Measurements from ENCODE around the gene TTC21A.
A peak's percentile ranks its signal among the peaks of the same experiment; 100 is the strongest.

Gene TTC21A

DNA sequence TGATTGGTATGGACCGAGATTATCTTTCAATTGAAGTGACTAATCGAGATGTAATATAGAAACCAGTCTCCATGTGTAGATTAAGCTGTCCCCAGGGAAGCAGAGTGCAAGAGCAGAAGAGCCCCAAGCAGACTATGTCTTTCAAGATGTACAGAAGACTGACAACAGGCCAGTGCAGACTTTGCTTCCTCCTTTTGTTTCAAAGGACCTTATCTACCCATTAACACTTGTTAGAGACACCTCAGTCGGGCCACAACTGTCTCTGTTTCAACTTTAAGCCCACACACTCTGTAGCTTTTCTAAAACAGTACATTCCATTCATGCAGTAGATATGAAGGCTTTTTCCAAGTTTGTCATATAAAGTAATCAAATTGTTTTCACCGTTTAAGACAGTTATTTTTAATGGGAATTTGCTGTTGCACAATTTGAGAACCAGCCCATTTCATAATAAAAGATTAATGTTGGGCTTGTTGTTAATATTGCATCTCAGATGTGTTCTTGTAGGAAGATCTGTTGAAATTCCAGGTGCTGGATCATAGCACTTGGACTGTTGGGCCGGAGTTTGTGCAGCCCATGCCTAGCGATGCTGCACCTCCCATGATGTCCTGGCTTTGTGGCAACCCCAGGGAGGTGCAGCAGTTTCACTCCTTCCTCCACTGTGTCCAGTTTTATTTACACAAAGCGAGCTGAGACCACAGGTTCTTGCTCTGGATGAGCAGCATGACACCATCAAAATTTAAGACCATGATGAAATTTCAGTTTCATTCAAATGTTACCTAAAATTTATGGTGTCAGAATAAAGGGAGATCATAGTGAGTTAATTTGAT, 12.4 kb upstream of the TTC21A start:
- no peak overlapping the region for H4K5ac ChIP-seq (ENCODE audit: low read length)
- WGBS (ENCODE audit: extremely low coverage, insufficient coverage, low lambda C conversion rate) = no CpG with 5 or more reads among the region's 7 CpGs
- H3K56ac ChIP-seq (ENCODE audit: low read length) = no peak overlapping the region
- H3K18ac ChIP-seq (ENCODE audit: low read length) = no peak overlapping the region
- no peak for DNase-seq
- no peaks in the 10 kb centered on the region for H3K4me1 ChIP-seq (ENCODE audit: control insufficient read depth, low read depth, low read length)
- no peak overlapping the region for H2BK120ac ChIP-seq (ENCODE audit: low read depth, low read length)
- H3K27me3 ChIP-seq (ENCODE audit: insufficient read depth, low read length, poor library complexity) = no peaks in the 10 kb centered on the region
- H3K27ac ChIP-seq (ENCODE audit: low read depth, low read length) = no peak overlapping the region
- no peak overlapping the region for H2AK5ac ChIP-seq (ENCODE audit: low read length)
- H2BK15ac ChIP-seq (replicated peaks; ENCODE audit: low read depth) = no peak overlapping the region
- H3K79me1 ChIP-seq (ENCODE audit: low read length) = no peaks in the 10 kb centered on the region
- no peak overlapping the region for H3K9ac ChIP-seq (ENCODE audit: low read length)
- H3K4ac ChIP-seq (ENCODE audit: low read depth, low read length) = no peak overlapping the region
- H3K36me3 ChIP-seq (ENCODE audit: control insufficient read depth, insufficient read depth, low read length) = peaks cover 6% of the 10 kb centered on the region
- no peak overlapping the region for H2BK5ac ChIP-seq (ENCODE audit: low read length)
- H3K4me2 ChIP-seq (ENCODE audit: low read length) = no peak overlapping the region
- H3K4me3 ChIP-seq (ENCODE audit: low read length) = no peak overlapping the region
- no peak overlapping the region for H4K8ac ChIP-seq (ENCODE audit: low read depth, low read length)
- no peaks in the 10 kb centered on the region for H3K79me2 ChIP-seq (ENCODE audit: control insufficient read depth, insufficient read depth, low read length)
- no peak overlapping the region for H3K23ac ChIP-seq (ENCODE audit: low read length)

DNA sequence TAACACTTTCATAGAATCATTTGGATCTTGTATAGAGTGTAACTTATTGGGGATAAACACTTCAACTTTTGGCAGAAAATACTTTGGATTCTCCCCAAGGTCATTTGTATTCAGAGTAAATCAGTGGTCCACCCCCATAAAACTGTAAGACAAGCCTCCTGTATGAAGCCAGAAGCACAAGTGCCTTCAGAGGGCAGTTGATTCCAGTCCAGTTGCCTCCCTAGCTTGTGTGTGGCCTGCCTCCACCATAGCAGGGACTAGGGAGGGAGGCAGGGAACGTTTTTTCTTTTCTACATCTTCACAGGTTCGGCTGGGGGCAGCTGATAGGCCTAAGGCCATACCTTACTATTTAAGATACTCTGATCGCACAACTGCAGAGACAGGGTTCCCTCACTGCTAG, 11.7 kb upstream of the TTC21A start:
- H3K56ac ChIP-seq (ENCODE audit: low read length) = no peak overlapping the region
- no peak overlapping the region for H3K23ac ChIP-seq (ENCODE audit: low read length)
- H4K8ac ChIP-seq (ENCODE audit: low read depth, low read length) = no peak overlapping the region
- WGBS (ENCODE audit: extremely low coverage, insufficient coverage, low lambda C conversion rate) = no CpG with 5 or more reads among the region's 3 CpGs
- no peaks in the 10 kb centered on the region for H3K79me2 ChIP-seq (ENCODE audit: control insufficient read depth, insufficient read depth, low read length)
- H2BK15ac ChIP-seq (replicated peaks; ENCODE audit: low read depth) = no peak overlapping the region
- no peaks in the 10 kb centered on the region for H3K4me1 ChIP-seq (ENCODE audit: control insufficient read depth, low read depth, low read length)
- H3K36me3 ChIP-seq (ENCODE audit: control insufficient read depth, insufficient read depth, low read length) = peaks cover 6% of the 10 kb centered on the region
- no peak overlapping the region for H2BK120ac ChIP-seq (ENCODE audit: low read depth, low read length)
- H3K18ac ChIP-seq (ENCODE audit: low read length) = no peak overlapping the region
- H3K4ac ChIP-seq (ENCODE audit: low read depth, low read length) = no peak overlapping the region
- no peak overlapping the region for H4K5ac ChIP-seq (ENCODE audit: low read length)
- H2BK5ac ChIP-seq (ENCODE audit: low read length) = no peak overlapping the region
- no peak overlapping the region for H3K4me2 ChIP-seq (ENCODE audit: low read length)
- H2AK5ac ChIP-seq (ENCODE audit: low read length) = no peak overlapping the region
- H3K79me1 ChIP-seq (ENCODE audit: low read length) = no peaks in the 10 kb centered on the region
- no peak overlapping the region for H3K9ac ChIP-seq (ENCODE audit: low read length)
- DNase-seq = no peak
- no peaks in the 10 kb centered on the region for H3K27me3 ChIP-seq (ENCODE audit: insufficient read depth, low read length, poor library complexity)
- H3K27ac ChIP-seq (ENCODE audit: low read depth, low read length) = no peak overlapping the region
- H3K4me3 ChIP-seq (ENCODE audit: low read length) = no peak overlapping the region

DNA sequence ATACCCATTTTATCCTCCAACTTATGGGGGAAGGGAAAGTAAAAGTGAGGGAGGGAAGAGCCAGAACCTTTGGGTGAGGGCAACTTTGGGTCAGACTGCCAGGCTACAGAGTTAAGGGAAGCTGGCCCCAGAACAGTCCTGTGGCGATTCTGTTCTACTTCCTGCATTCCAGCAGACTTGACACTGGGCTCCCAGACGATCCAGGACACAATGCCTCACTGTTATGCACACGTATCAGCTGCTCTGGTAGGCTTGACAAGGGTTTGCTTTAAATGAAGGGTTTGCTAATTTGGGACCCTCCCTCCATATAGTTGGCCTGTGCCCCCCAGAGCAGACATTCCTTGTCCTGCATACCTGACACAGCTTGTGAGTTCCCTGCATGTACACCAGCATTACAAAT, 10.7 kb upstream of the TTC21A start:
- no peak overlapping the region for H3K18ac ChIP-seq (ENCODE audit: low read length)
- H2BK15ac ChIP-seq (replicated peaks; ENCODE audit: low read depth) = no peak overlapping the region
- no peak overlapping the region for H3K4ac ChIP-seq (ENCODE audit: low read depth, low read length)
- H2BK120ac ChIP-seq (ENCODE audit: low read depth, low read length) = no peak overlapping the region
- no peaks in the 10 kb centered on the region for H3K79me2 ChIP-seq (ENCODE audit: control insufficient read depth, insufficient read depth, low read length)
- H3K79me1 ChIP-seq (ENCODE audit: low read length) = no peaks in the 10 kb centered on the region
- no peaks in the 10 kb centered on the region for H3K27me3 ChIP-seq (ENCODE audit: insufficient read depth, low read length, poor library complexity)
- H3K27ac ChIP-seq (ENCODE audit: low read depth, low read length) = no peak overlapping the region
- no peak overlapping the region for H3K23ac ChIP-seq (ENCODE audit: low read length)
- peak; percentile 7 for DNase-seq
- no CpG with 5 or more reads among the region's 3 CpGs for WGBS (ENCODE audit: extremely low coverage, insufficient coverage, low lambda C conversion rate)
- H2BK5ac ChIP-seq (ENCODE audit: low read length) = no peak overlapping the region
- H3K4me1 ChIP-seq (ENCODE audit: control insufficient read depth, low read depth, low read length) = no peaks in the 10 kb centered on the region
- H3K4me2 ChIP-seq (ENCODE audit: low read length) = no peak overlapping the region
- no peak overlapping the region for H3K9ac ChIP-seq (ENCODE audit: low read length)
- no peak overlapping the region for H4K5ac ChIP-seq (ENCODE audit: low read length)
- H3K36me3 ChIP-seq (ENCODE audit: control insufficient read depth, insufficient read depth, low read length) = peaks cover 6% of the 10 kb centered on the region
- no peak overlapping the region for H2AK5ac ChIP-seq (ENCODE audit: low read length)
- H3K4me3 ChIP-seq (ENCODE audit: low read length) = no peak overlapping the region
- no peak overlapping the region for H4K8ac ChIP-seq (ENCODE audit: low read depth, low read length)
- H3K56ac ChIP-seq (ENCODE audit: low read length) = no peak overlapping the region

DNA sequence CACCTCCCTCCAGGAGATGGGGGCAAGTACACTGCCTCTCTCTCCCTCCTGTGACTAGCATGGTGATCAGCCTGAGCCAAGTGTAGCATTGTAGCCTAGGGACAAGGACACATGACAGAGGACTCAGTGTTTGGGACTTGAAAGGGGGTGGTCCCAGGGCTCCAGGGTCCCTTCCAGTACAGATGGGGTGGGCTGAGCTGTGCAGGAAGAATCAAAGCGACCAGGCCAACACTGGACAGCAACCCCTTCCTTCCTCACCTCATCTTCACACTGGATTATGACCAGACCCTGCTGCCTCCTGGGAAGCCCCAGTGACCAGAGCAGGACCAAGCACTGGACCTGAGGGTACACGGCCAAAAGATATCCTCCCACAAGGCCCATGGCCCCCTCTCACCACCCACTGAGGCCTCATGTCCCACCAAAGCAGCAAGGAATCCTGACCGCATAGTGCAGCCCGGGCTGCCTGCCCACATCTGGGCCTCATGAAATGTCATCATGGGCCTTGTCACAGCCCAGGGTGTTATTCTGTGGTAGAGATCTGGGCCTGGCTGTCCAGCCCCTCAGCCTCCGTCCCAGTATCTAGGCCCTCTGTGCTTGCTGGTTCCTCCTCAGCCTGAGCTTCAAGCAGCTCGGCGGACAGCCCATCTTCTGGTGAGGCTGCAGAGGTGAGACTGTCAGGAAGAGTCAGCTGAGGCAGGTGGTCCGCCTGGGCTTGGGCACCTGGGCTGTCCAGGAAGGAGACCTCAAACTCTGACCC, 9.6 kb upstream of the TTC21A start:
- H3K79me1 ChIP-seq (ENCODE audit: low read length) = no peaks in the 10 kb centered on the region

DNA sequence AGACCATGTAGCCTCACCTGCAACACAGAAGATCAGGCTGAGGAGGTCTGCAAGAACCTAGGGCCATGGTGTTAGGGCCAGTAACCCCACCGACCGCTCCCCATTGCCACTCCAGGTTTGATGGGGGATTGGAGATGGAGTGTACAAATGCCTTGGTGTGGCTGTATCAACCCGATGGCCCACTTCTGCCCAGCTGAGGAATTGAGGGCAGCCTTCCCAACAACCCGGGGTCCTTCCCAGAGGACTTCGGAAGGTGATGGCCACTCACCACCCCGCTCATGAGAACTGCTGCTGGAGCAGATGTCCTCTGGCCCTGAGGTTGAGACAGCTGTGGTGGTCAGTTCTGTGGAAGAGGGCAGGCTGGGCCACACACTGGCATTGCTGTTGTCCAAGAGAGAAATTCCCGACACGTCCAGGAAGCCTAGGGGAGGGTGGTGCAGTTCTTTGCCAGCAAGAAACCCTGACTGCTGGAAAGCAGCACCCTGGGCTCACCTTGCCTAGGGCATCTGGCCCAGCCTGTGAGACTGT, 8.9 kb upstream of the TTC21A start:
- H3K4ac ChIP-seq (ENCODE audit: low read depth, low read length) = no peak overlapping the region
- H3K27ac ChIP-seq (ENCODE audit: low read depth, low read length) = no peak overlapping the region
- peaks cover 6% of the 10 kb centered on the region for H3K36me3 ChIP-seq (ENCODE audit: control insufficient read depth, insufficient read depth, low read length)
- H4K8ac ChIP-seq (ENCODE audit: low read depth, low read length) = no peak overlapping the region
- H4K5ac ChIP-seq (ENCODE audit: low read length) = no peak overlapping the region
- no peak overlapping the region for H2BK15ac ChIP-seq (replicated peaks; ENCODE audit: low read depth)
- H2AK5ac ChIP-seq (ENCODE audit: low read length) = no peak overlapping the region
- no peak overlapping the region for H2BK5ac ChIP-seq (ENCODE audit: low read length)
- no peaks in the 10 kb centered on the region for H3K4me1 ChIP-seq (ENCODE audit: control insufficient read depth, low read depth, low read length)
- no peak overlapping the region for H3K4me3 ChIP-seq (ENCODE audit: low read length)
- H3K27me3 ChIP-seq (ENCODE audit: insufficient read depth, low read length, poor library complexity) = no peaks in the 10 kb centered on the region
- H3K18ac ChIP-seq (ENCODE audit: low read length) = no peak overlapping the region
- whole genome bisulfite sequencing (ENCODE audit: extremely low coverage, insufficient coverage, low lambda C conversion rate) = no CpG with 5 or more reads among the region's 8 CpGs
- H3K9ac ChIP-seq (ENCODE audit: low read length) = no peak overlapping the region
- H3K56ac ChIP-seq (ENCODE audit: low read length) = no peak overlapping the region
- H2BK120ac ChIP-seq (ENCODE audit: low read depth, low read length) = no peak overlapping the region
- DNase-seq = no peak
- no peak overlapping the region for H3K4me2 ChIP-seq (ENCODE audit: low read length)
- no peaks in the 10 kb centered on the region for H3K79me1 ChIP-seq (ENCODE audit: low read length)
- no peaks in the 10 kb centered on the region for H3K79me2 ChIP-seq (ENCODE audit: control insufficient read depth, insufficient read depth, low read length)
- no peak overlapping the region for H3K23ac ChIP-seq (ENCODE audit: low read length)

More for the DNA sequence above, 9.6 kb upstream of the TTC21A start:
- Histone ChIP-seq H3K4me1 (ENCODE audit: control insufficient read depth, low read depth, low read length) (no peaks in the 10 kb centered on the region), H3K79me2 (ENCODE audit: control insufficient read depth, insufficient read depth, low read length) (no peaks in the 10 kb centered on the region), H2BK5ac (ENCODE audit: low read length) (no peak overlapping the region), H4K5ac (ENCODE audit: low read length) (no peak overlapping the region), H3K18ac (ENCODE audit: low read length) (no peak overlapping the region), H2AK5ac (ENCODE audit: low read length) (no peak overlapping the region), H3K9ac (ENCODE audit: low read length) (no peak overlapping the region), H3K36me3 (ENCODE audit: control insufficient read depth, insufficient read depth, low read length) (peaks cover 6% of the 10 kb centered on the region), H3K27ac (ENCODE audit: low read depth, low read length) (no peak overlapping the region), H3K23ac (ENCODE audit: low read length) (no peak overlapping the region), H4K8ac (ENCODE audit: low read depth, low read length) (no peak overlapping the region), H3K4me3 (ENCODE audit: low read length) (no peak overlapping the region), H3K56ac (ENCODE audit: low read length) (no peak overlapping the region), H3K4me2 (ENCODE audit: low read length) (no peak overlapping the region), H3K4ac (ENCODE audit: low read depth, low read length) (no peak overlapping the region), H2BK15ac (replicated peaks; ENCODE audit: low read depth) (no peak overlapping the region), H2BK120ac (ENCODE audit: low read depth, low read length) (no peak overlapping the region), H3K27me3 (ENCODE audit: insufficient read depth, low read length, poor library complexity) (no peaks in the 10 kb centered on the region)
- DNase-seq = no peak
- no CpG with 5 or more reads among the region's 8 CpGs for WGBS (ENCODE audit: extremely low coverage, insufficient coverage, low lambda C conversion rate)
